H9 (cell line): ENCODE results near the gene SST. TPM values are rescaled to one million over a fixed set of nuclear protein-coding genes. Genes with fewer than 3 reads are reported as not detected.

ENCODE experiments used
- DNase-seq: peaks from one replicate; pipeline ENCODE4 v3.0.0-alpha.2; 2017
- H2AFZ ChIP-seq: one replicate; pipeline ENCODE4 v1.6.1; 2013; ENCODE audit warnings: mild to moderate bottlenecking, low read length, control low read depth, moderate library complexity
- H2AK5ac ChIP-seq: 2 replicates; pipeline ENCODE4 v1.6.1; 2013; ENCODE audit warnings: low read length, control low read depth, mixed read lengths; ENCODE audit not compliant: insufficient read length
- H2BK120ac ChIP-seq: one replicate; pipeline ENCODE4 v1.6.1; 2013; ENCODE audit warnings: low read depth, mild to moderate bottlenecking, low read length, control low read depth, inconsistent platforms; ENCODE audit not compliant: poor library complexity, severe bottlenecking
- H2BK12ac ChIP-seq: 2 replicates; pipeline ENCODE4 v1.6.1; 2013; ENCODE audit warnings: low read length, control low read depth, mixed read lengths, low read depth; ENCODE audit not compliant: insufficient read length
- H2BK15ac ChIP-seq: 2 replicates; pipeline ENCODE4 v1.6.1; 2013; ENCODE audit warnings: low read depth, low read length, control low read depth
- H2BK20ac ChIP-seq: one replicate; pipeline ENCODE4 v1.6.1; 2013; ENCODE audit warnings: low read depth, mild to moderate bottlenecking, low read length, control low read depth, inconsistent platforms; ENCODE audit not compliant: poor library complexity, severe bottlenecking
- H2BK5ac ChIP-seq: 2 replicates; pipeline ENCODE4 v1.6.1; 2013; ENCODE audit warnings: low read length, control low read depth, mixed read lengths; ENCODE audit not compliant: insufficient read length
- H3K14ac ChIP-seq: 2 replicates; pipeline ENCODE4 v1.6.1; 2013; ENCODE audit warnings: low read length, control low read depth; ENCODE audit not compliant: insufficient read depth
- H3K18ac ChIP-seq: 2 replicates; pipeline ENCODE4 v1.6.1; 2013; ENCODE audit warnings: low read depth, mild to moderate bottlenecking, mixed read lengths, low read length, control low read depth; ENCODE audit not compliant: insufficient read length
- H3K23ac ChIP-seq: 2 replicates; pipeline ENCODE4 v1.6.1; 2013; ENCODE audit warnings: low read length, control low read depth, mixed read lengths, low read depth; ENCODE audit not compliant: insufficient read length
- H3K23me2 ChIP-seq: 2 replicates; pipeline ENCODE4 v1.6.1; 2013; ENCODE audit warnings: low read depth, mild to moderate bottlenecking, mixed read lengths, low read length, control low read depth; ENCODE audit not compliant: insufficient read length, poor library complexity, severe bottlenecking
- H3K27ac ChIP-seq: 2 replicates; pipeline ENCODE4 v1.5.1; 2013; ENCODE audit warnings: low read length, control low read depth, mixed read lengths, low read depth; ENCODE audit not compliant: insufficient read length
- H3K27me3 ChIP-seq: 2 replicates; pipeline ENCODE4 v1.6.1; 2013; ENCODE audit warnings: low read length, control low read depth, inconsistent platforms; ENCODE audit not compliant: insufficient read depth
- H3K4ac ChIP-seq: 2 replicates; pipeline ENCODE4 v1.6.1; 2013; ENCODE audit warnings: low read depth, mild to moderate bottlenecking, control low read depth, inconsistent platforms, low read length, moderate library complexity
- H3K4me1 ChIP-seq: 2 replicates; pipeline ENCODE4 v1.6.1; 2013; ENCODE audit warnings: low read length, control low read depth, inconsistent platforms; ENCODE audit not compliant: insufficient read depth
- H3K4me2 ChIP-seq: 2 replicates; pipeline ENCODE4 v1.6.1; 2013; ENCODE audit warnings: low read length, control low read depth, mixed read lengths; ENCODE audit not compliant: insufficient read length, insufficient read depth
- H3K56ac ChIP-seq: 2 replicates; pipeline ENCODE4 v1.6.1; 2013; ENCODE audit warnings: low read depth, mild to moderate bottlenecking, mixed read lengths, low read length, control low read depth; ENCODE audit not compliant: insufficient read length
- H3K79me1 ChIP-seq: 2 replicates; pipeline ENCODE4 v1.6.1; 2013; ENCODE audit warnings: low read depth, mild to moderate bottlenecking, moderate library complexity, low read length, control low read depth, inconsistent platforms; ENCODE audit not compliant: insufficient read depth, poor library complexity, severe bottlenecking
- H3K79me2 ChIP-seq: 2 replicates; pipeline ENCODE4 v1.6.1; 2013; ENCODE audit warnings: low read length, control low read depth, inconsistent platforms; ENCODE audit not compliant: insufficient read depth
- H3K9ac ChIP-seq: 2 replicates; pipeline ENCODE4 v1.6.1; 2013; ENCODE audit warnings: low read length, control low read depth, mixed read lengths; ENCODE audit not compliant: insufficient read length; ENCODE audit errors: extremely low read depth
- H3K9me3 ChIP-seq: one replicate; pipeline ENCODE4 v1.6.1; 2013; ENCODE audit warnings: low read depth, low read length, inconsistent platforms; ENCODE audit not compliant: control insufficient read depth
- H3T11ph ChIP-seq: one replicate; pipeline ENCODE4 v1.6.1; 2013; ENCODE audit warnings: mild to moderate bottlenecking, low read length, control low read depth, inconsistent platforms
- H4K20me1 ChIP-seq: one replicate; pipeline ENCODE4 v1.6.1; 2013; ENCODE audit not compliant: control insufficient read depth, insufficient read length, insufficient read depth
- H4K5ac ChIP-seq: 2 replicates; pipeline ENCODE4 v1.6.1; 2013; ENCODE audit warnings: low read depth, mild to moderate bottlenecking, mixed read lengths, low read length, control low read depth; ENCODE audit not compliant: insufficient read length
- H4K8ac ChIP-seq: replicated peaks from 2 replicates; pipeline ENCODE4 v1.6.1; 2013; ENCODE audit warnings: low read length, control low read depth, mixed read lengths, low read depth; ENCODE audit not compliant: insufficient read length
- H4K91ac ChIP-seq: 2 replicates; pipeline ENCODE4 v1.6.1; 2013; ENCODE audit warnings: low read depth, mild to moderate bottlenecking, moderate library complexity, mixed read lengths, low read length, control low read depth; ENCODE audit not compliant: insufficient read length
- H3K27ac Mint-ChIP-seq, 3 experiments: 2 replicates in 2 of 3; 3 replicates in 1 of 3; pipeline ENCODE4 v1.8.0; 2020 to 2021; ENCODE audit warnings: mixed read lengths in 3 of 3, mild to moderate bottlenecking in 1 of 3, moderate library complexity in 1 of 3
- H3K27me3 Mint-ChIP-seq: 2 replicates; pipeline ENCODE4 v1.8.0; 2021; ENCODE audit warnings: low read depth, mild to moderate bottlenecking, moderate library complexity, mixed read lengths
- H3K36me3 Mint-ChIP-seq, 3 experiments: 2 replicates in 2 of 3; 3 replicates in 1 of 3; pipeline ENCODE4 v1.8.0; 2020 to 2021; ENCODE audit warnings: low read depth in 3 of 3, mixed read lengths in 3 of 3; ENCODE audit not compliant: insufficient read depth in 1 of 3
- H3K4me1 Mint-ChIP-seq, 2 experiments: 2 replicates each; pipeline ENCODE4 v1.8.0; 2020; ENCODE audit warnings: mixed read lengths in 2 of 2
- H3K4me3 Mint-ChIP-seq, 2 experiments: 2 replicates in 1 of 2; 3 replicates in 1 of 2; pipeline ENCODE4 v1.8.0; 2020 to 2021; ENCODE audit warnings: mild to moderate bottlenecking in 2 of 2, mixed read lengths in 2 of 2, moderate library complexity in 1 of 2
- H3K9me3 Mint-ChIP-seq, 2 experiments: 2 replicates in 1 of 2; 3 replicates in 1 of 2; pipeline ENCODE4 v1.8.0; 2020; ENCODE audit warnings: mild to moderate bottlenecking in 2 of 2, mixed read lengths in 2 of 2, moderate library complexity in 1 of 2
- CTCF ChIP-seq: fragments of 200-600 bp; sonication (generic); conservative IDR thresholded peaks from 3 replicates; pipeline ENCODE4 v1.8.0; 2021; ENCODE audit warnings: antibody characterized with exemption, mild to moderate bottlenecking
- WGBS: extraction: QIAGEN DNeasy Blood & Tissue Kit; methylation state at CpG from one replicate; pipeline ENCODE4 v1.1.7; 2013; ENCODE audit warnings: missing lambda C conversion rate, low lambda C conversion rate, mixed read lengths; ENCODE audit not compliant: insufficient read length; ENCODE audit errors: extremely low coverage; 5-methylcytosine and 5-hydroxymethylcytosine counted together
- total RNA-seq: library from RNA; stranded (reverse); gene quantifications from 2 replicates; pipeline ENCODE4 v1.2.1, GENCODE V29; 2021

SST gene
- total RNA-seq, 1 experiment from 2014 or later, result not detected

GRCh38 chr3:187695449-187695848 lies 25.3 kb upstream of the SST start:
- no peak overlapping the region for H3K14ac ChIP-seq
- no peak overlapping the region for H2AFZ ChIP-seq
- H2BK120ac ChIP-seq, result no peak overlapping the region
- H2BK5ac ChIP-seq, result no peak overlapping the region
- Mint-ChIP-seq H3K4me1 (no peaks in the 10 kb centered on the region), H3K9me3 (no peaks in the 10 kb centered on the region; a peak in 2 of 5 replicates), H3K36me3 (no peaks in the 10 kb centered on the region), H3K4me3 (no peak overlapping the region), H3K27me3 (peaks cover 15% of the 10 kb centered on the region), H3K27ac (peak overlapping the region in 1 of 3 experiments; percentile 14; a peak in 3 of 7 replicates)
- no peak overlapping the region for H4K5ac ChIP-seq
- no peak overlapping the region for H2AK5ac ChIP-seq
- H3K56ac ChIP-seq, result no peak overlapping the region
- H4K8ac ChIP-seq, result no peak overlapping the region
- H3K9me3 ChIP-seq, result no peaks in the 10 kb centered on the region
- no peak overlapping the region for H2BK12ac ChIP-seq
- TF ChIP-seq CTCF, result no peak
- no peaks in the 10 kb centered on the region for H3K79me2 ChIP-seq
- no peak overlapping the region for H3K27ac ChIP-seq
- no peak overlapping the region for H3K23ac ChIP-seq
- H2BK15ac ChIP-seq, result no peak overlapping the region
- no peak overlapping the region for H3T11ph ChIP-seq
- H3K4ac ChIP-seq, result no peak overlapping the region
- DNase-seq, result no peak
- no peaks in the 10 kb centered on the region for H3K23me2 ChIP-seq
- H4K20me1 ChIP-seq, result no peaks in the 10 kb centered on the region
- H3K9ac ChIP-seq, result no peak overlapping the region
- WGBS, result no CpG with 5 or more reads among the region's 4 CpGs
- no peak overlapping the region for H3K4me2 ChIP-seq
- no peaks in the 10 kb centered on the region for H3K79me1 ChIP-seq
- no peak overlapping the region for H2BK20ac ChIP-seq
- no peak overlapping the region for H3K18ac ChIP-seq
- no peaks in the 10 kb centered on the region for H3K27me3 ChIP-seq
- H4K91ac ChIP-seq, result no peak overlapping the region
- no peaks in the 10 kb centered on the region for H3K4me1 ChIP-seq
